ENCODE measurements around the gene SBSN.

Gene SBSN

GRCh38 chr19:35533201-35533821 is 5.2 kb upstream of the SBSN start, which contains the start of gene GAPDHS:
Gene GAPDHS (plus strand): TSS chr19:35533456. CDS start chr19:35533528, 72 bp downstream.
- DNase-seq (ENCODE audit: low read depth, low spot score): no peak

- no peak for DNase-seq (ENCODE audit: low read depth, low spot score)
These were observed 3.2 kb upstream of the SBSN start for GRCh38 chr19:35531291-35531690.

GRCh38 chr19:35529241-35530218 is 1.4 kb upstream of the SBSN start:
- DNase-seq (ENCODE audit: low read depth, low spot score): no peak

- no peak for DNase-seq (ENCODE audit: low read depth, low spot score)
These were observed 2.2 kb downstream of the SBSN start for GRCh38 chr19:35525873-35526272.

GRCh38 chr19:35524181-35524837 is 3.8 kb downstream of the SBSN start:
- DNase-seq (ENCODE audit: low read depth, low spot score): no peak

GRCh38 chr19:35522745-35523327 is 5.3 kb downstream of the SBSN start:
- no peak for DNase-seq (ENCODE audit: low read depth, low spot score)

GRCh38 chr19:35521124-35521743 is 6.9 kb downstream of the SBSN start:
- no peak for DNase-seq (ENCODE audit: low read depth, low spot score)

GRCh38 chr19:35519291-35519690 is 8.8 kb downstream of the SBSN start:
- no peak for DNase-seq (ENCODE audit: low read depth, low spot score)

- peak; percentile 86 for DNase-seq (ENCODE audit: low read depth, low spot score)
These were observed 9.8 kb downstream of the SBSN start for GRCh38 chr19:35518313-35518712.

GRCh38 chr19:35517342-35517741 is 10.8 kb downstream of the SBSN start:
- no peak for DNase-seq (ENCODE audit: low read depth, low spot score)

- no peak for DNase-seq (ENCODE audit: low read depth, low spot score)
These were observed 11.8 kb downstream of the SBSN start for GRCh38 chr19:35516310-35516709.

- DNase-seq (ENCODE audit: low read depth, low spot score): no peak
These were observed 13.8 kb downstream of the SBSN start for GRCh38 chr19:35514282-35514809.

- no peak for DNase-seq (ENCODE audit: low read depth, low spot score)
These were observed 14.4 kb downstream of the SBSN start, which contains the start of gene DMKN for GRCh38 chr19:35513628-35514281. Gene DMKN (minus strand): TSS chr19:35513649. CDS start chr19:35513475, 174 bp downstream.

GRCh38 chr19:35512831-35513627 is 15.1 kb downstream of the SBSN start:
- DNase-seq (ENCODE audit: low read depth, low spot score): no peak

GRCh38 chr19:35511337-35511736 is 16.8 kb downstream of the SBSN start:
- no peak for DNase-seq (ENCODE audit: low read depth, low spot score)

GRCh38 chr19:35510626-35510964 is 17.5 kb downstream of the SBSN start:
- no peak for DNase-seq (ENCODE audit: low read depth, low spot score)

GRCh38 chr19:35509861-35510625 is 18.1 kb downstream of the SBSN start:
- DNase-seq (ENCODE audit: low read depth, low spot score): peak; percentile 74

GRCh38 chr19:35509018-35509652 is 19.0 kb downstream of the SBSN start:
- DNase-seq (ENCODE audit: low read depth, low spot score): no peak

GRCh38 chr19:35508129-35508528 is 20.0 kb downstream of the SBSN start:
- DNase-seq (ENCODE audit: low read depth, low spot score): no peak

Data from astrocyte of the hippocampus (primary cell).